ENCODE data around the gene CPT1C.

CPT1C gene

GRCh38 chr19:49651029-49651819, 39.7 kb upstream of the CPT1C start:
- H3K4me1 ChIP-seq (ENCODE audit: insufficient read depth, insufficient read length), result peaks cover 7% of the 10 kb centered on the region
- H3K4me3 ChIP-seq (ENCODE audit: insufficient read length, low read depth), result no peak overlapping the region
- H3K9ac ChIP-seq (ENCODE audit: insufficient read length, low read depth), result no peak overlapping the region
- no peaks in the 10 kb centered on the region for H3K27me3 ChIP-seq (ENCODE audit: insufficient read depth, insufficient read length)
- no peaks in the 10 kb centered on the region for H3K9me3 ChIP-seq (ENCODE audit: insufficient read depth, low read length)
- TF ChIP-seq YY1 (IDR thresholded peaks at IDR 0.05; ENCODE audit: insufficient read depth, insufficient read length), result no peak
- TF ChIP-seq SUZ12 (IDR thresholded peaks at IDR 0.05; ENCODE audit: extremely low read depth, insufficient read depth, insufficient read length), result no peak
- no peak for TF ChIP-seq ZNF274 (IDR thresholded peaks at IDR 0.05; ENCODE audit: low read depth, low read length)
- no peak for DNase-seq (ENCODE audit: low read depth, low spot score)
- peaks cover 84% of the 10 kb centered on the region for H3K36me3 ChIP-seq (ENCODE audit: insufficient read depth, insufficient read length, low read length)

GRCh38 chr19:49651820-49652550, 38.9 kb upstream of the CPT1C start:
- no peaks in the 10 kb centered on the region for H3K27me3 ChIP-seq (ENCODE audit: insufficient read depth, insufficient read length)
- no peaks in the 10 kb centered on the region for H3K9me3 ChIP-seq (ENCODE audit: insufficient read depth, low read length)
- no peak for DNase-seq (ENCODE audit: low read depth, low spot score)
- TF ChIP-seq YY1 (IDR thresholded peaks at IDR 0.05; ENCODE audit: insufficient read depth, insufficient read length), result no peak
- no peak for TF ChIP-seq ZNF274 (IDR thresholded peaks at IDR 0.05; ENCODE audit: low read depth, low read length)
- no peak for TF ChIP-seq SUZ12 (IDR thresholded peaks at IDR 0.05; ENCODE audit: extremely low read depth, insufficient read depth, insufficient read length)
- no peak overlapping the region for H3K4me3 ChIP-seq (ENCODE audit: insufficient read length, low read depth)
- peaks cover 84% of the 10 kb centered on the region for H3K36me3 ChIP-seq (ENCODE audit: insufficient read depth, insufficient read length, low read length)
- peaks cover 10% of the 10 kb centered on the region for H3K4me1 ChIP-seq (ENCODE audit: insufficient read depth, insufficient read length)
- H3K9ac ChIP-seq (ENCODE audit: insufficient read length, low read depth), result no peak overlapping the region

GRCh38 chr19:49652551-49653465, 38.1 kb upstream of the CPT1C start:
- no peak for TF ChIP-seq ZNF274 (IDR thresholded peaks at IDR 0.05; ENCODE audit: low read depth, low read length)
- no peak for TF ChIP-seq YY1 (IDR thresholded peaks at IDR 0.05; ENCODE audit: insufficient read depth, insufficient read length)
- no peak for TF ChIP-seq SUZ12 (IDR thresholded peaks at IDR 0.05; ENCODE audit: extremely low read depth, insufficient read depth, insufficient read length)

GRCh38 chr19:49653466-49653806, 37.5 kb upstream of the CPT1C start:
- no peaks in the 10 kb centered on the region for H3K9me3 ChIP-seq (ENCODE audit: insufficient read depth, low read length)
- peaks cover 88% of the 10 kb centered on the region for H3K36me3 ChIP-seq (ENCODE audit: insufficient read depth, insufficient read length, low read length)
- no peak overlapping the region for H3K4me3 ChIP-seq (ENCODE audit: insufficient read length, low read depth)
- H3K4me1 ChIP-seq (ENCODE audit: insufficient read depth, insufficient read length), result peaks cover 17% of the 10 kb centered on the region
- no peak for TF ChIP-seq ZNF274 (IDR thresholded peaks at IDR 0.05; ENCODE audit: low read depth, low read length)
- no peaks in the 10 kb centered on the region for H3K27me3 ChIP-seq (ENCODE audit: insufficient read depth, insufficient read length)
- no peak overlapping the region for H3K9ac ChIP-seq (ENCODE audit: insufficient read length, low read depth)
- no peak for DNase-seq (ENCODE audit: low read depth, low spot score)

More at GRCh38 chr19:49652551-49653465, 38.1 kb upstream of the CPT1C start:
- Histone ChIP-seq H3K4me3 (ENCODE audit: insufficient read length, low read depth) (no peak overlapping the region), H3K9ac (ENCODE audit: insufficient read length, low read depth) (no peak overlapping the region), H3K4me1 (ENCODE audit: insufficient read depth, insufficient read length) (peaks cover 16% of the 10 kb centered on the region), H3K27me3 (ENCODE audit: insufficient read depth, insufficient read length) (no peaks in the 10 kb centered on the region), H3K36me3 (ENCODE audit: insufficient read depth, insufficient read length, low read length) (peaks cover 85% of the 10 kb centered on the region), H3K9me3 (ENCODE audit: insufficient read depth, low read length) (no peaks in the 10 kb centered on the region)
- no peak for DNase-seq (ENCODE audit: low read depth, low spot score)

- Histone ChIP-seq H3K27me3 (ENCODE audit: insufficient read depth, insufficient read length) (no peaks in the 10 kb centered on the region), H3K4me1 (ENCODE audit: insufficient read depth, insufficient read length) (peaks cover 19% of the 10 kb centered on the region), H3K36me3 (ENCODE audit: insufficient read depth, insufficient read length, low read length) (peaks cover 91% of the 10 kb centered on the region), H3K9ac (ENCODE audit: insufficient read length, low read depth) (no peak overlapping the region), H3K9me3 (ENCODE audit: insufficient read depth, low read length) (no peaks in the 10 kb centered on the region), H3K4me3 (ENCODE audit: insufficient read length, low read depth) (no peak overlapping the region)
- no peak for TF ChIP-seq YY1 (IDR thresholded peaks at IDR 0.05; ENCODE audit: insufficient read depth, insufficient read length)
- no peak for TF ChIP-seq SUZ12 (IDR thresholded peaks at IDR 0.05; ENCODE audit: extremely low read depth, insufficient read depth, insufficient read length)
- TF ChIP-seq ZNF274 (IDR thresholded peaks at IDR 0.05; ENCODE audit: low read depth, low read length), result no peak
- DNase-seq (ENCODE audit: low read depth, low spot score), result no peak
Measured at GRCh38 chr19:49654581-49654980, 36.3 kb upstream of the CPT1C start.

- DNase-seq (ENCODE audit: low read depth, low spot score), result no peak
- TF ChIP-seq ZNF274 (IDR thresholded peaks at IDR 0.05; ENCODE audit: low read depth, low read length), result no peak
- TF ChIP-seq YY1 (IDR thresholded peaks at IDR 0.05; ENCODE audit: insufficient read depth, insufficient read length), result no peak
- no peak for TF ChIP-seq SUZ12 (IDR thresholded peaks at IDR 0.05; ENCODE audit: extremely low read depth, insufficient read depth, insufficient read length)
- no peaks in the 10 kb centered on the region for H3K27me3 ChIP-seq (ENCODE audit: insufficient read depth, insufficient read length)
- no peaks in the 10 kb centered on the region; the same call in 1 of the 2 replicates for H3K9me3 ChIP-seq (ENCODE audit: insufficient read depth, low read length)
- H3K4me1 ChIP-seq (ENCODE audit: insufficient read depth, insufficient read length), result peaks cover 22% of the 10 kb centered on the region
- H3K36me3 ChIP-seq (ENCODE audit: insufficient read depth, insufficient read length, low read length), result peaks cover 91% of the 10 kb centered on the region
- H3K4me3 ChIP-seq (ENCODE audit: insufficient read length, low read depth), result no peak overlapping the region
- H3K9ac ChIP-seq (ENCODE audit: insufficient read length, low read depth), result peak overlapping the region; percentile 66
Measured at GRCh38 chr19:49655570-49656455, 35.1 kb upstream of the CPT1C start.
